ENCODE results near the gene TWSG1. TPM values are rescaled to one million over a fixed set of nuclear protein-coding genes. Genes with fewer than 3 reads are reported as not detected.
"Not testable (repeated sequence)": the region's sequence is repeated elsewhere in the genome, so short reads cannot be mapped to it uniquely, and the experiment has no call there.

The TWSG1 gene
- total RNA-seq, 6 experiments from 2014 or later = 3.7 to 11.3 (median 5.9) TPM

- 82% methylated on average over 5 of the region's 5 CpGs for WGBS (ENCODE audit: insufficient coverage, low coverage, low lambda C conversion rate, missing lambda C conversion rate)
- no peak for DNase-seq
- H3K4me3 ChIP-seq = no peak overlapping the region
- H3K4me1 ChIP-seq = no peaks in the 10 kb centered on the region
- intact Hi-C loops (cut with DNase I) = no loop called here
- no peak overlapping the region for H3K27ac ChIP-seq
- H3K27me3 ChIP-seq = no peaks in the 10 kb centered on the region
- TF ChIP-seq CTCF (IDR thresholded peaks at IDR 0.05) (no peak), POLR2A (IDR thresholded peaks at IDR 0.05) (no peak)
- H3K9me3 ChIP-seq = peaks cover 0 to 7% (median 0%) of the 10 kb centered on the region in 4 donors
- ATAC-seq = no peak
- H3K36me3 ChIP-seq = no peaks in the 10 kb centered on the region
Observed at GRCh38 chr18:9389706-9390105, 55.1 kb downstream of the TWSG1 start.

GRCh38 chr18:9392726-9393125 lies 58.2 kb downstream of the TWSG1 start:
- Histone ChIP-seq H3K27ac (no peak overlapping the region), H3K4me3 (no peak overlapping the region), H3K9me3 (peaks cover 0 to 7% (median 0%) of the 10 kb centered on the region in 4 donors), H3K4me1 (no peaks in the 10 kb centered on the region), H3K36me3 (no peaks in the 10 kb centered on the region), H3K27me3 (no peaks in the 10 kb centered on the region)
- intact Hi-C loops (cut with DNase I) = no loop called here
- DNase-seq (no peak), ATAC-seq (no peak)
- 84% methylated on average over 3 of the region's 3 CpGs for WGBS (ENCODE audit: insufficient coverage, low coverage, low lambda C conversion rate, missing lambda C conversion rate)
- no peak for TF ChIP-seq CTCF (IDR thresholded peaks at IDR 0.05)
- TF ChIP-seq POLR2A (IDR thresholded peaks at IDR 0.05) = no peak

GRCh38 chr18:9394046-9394445 lies 59.5 kb downstream of the TWSG1 start:
- intact Hi-C loops (cut with DNase I) = no loop called here
- H3K9me3 ChIP-seq = peaks cover 0 to 7% (median 0%) of the 10 kb centered on the region in 4 donors
- DNase-seq (no peak), ATAC-seq (no peak)
- WGBS (ENCODE audit: insufficient coverage, low coverage, low lambda C conversion rate, missing lambda C conversion rate) = 88% methylated on average over 3 of the region's 3 CpGs
- TF ChIP-seq POLR2A (IDR thresholded peaks at IDR 0.05) (no peak), CTCF (IDR thresholded peaks at IDR 0.05) (no peak)
- no peak overlapping the region for H3K27ac ChIP-seq
- no peaks in the 10 kb centered on the region for H3K36me3 ChIP-seq
- no peak overlapping the region for H3K4me3 ChIP-seq
- no peaks in the 10 kb centered on the region for H3K27me3 ChIP-seq
- H3K4me1 ChIP-seq = no peaks in the 10 kb centered on the region

- Histone ChIP-seq H3K27me3 (no peaks in the 10 kb centered on the region), H3K4me3 (no peak overlapping the region), H3K27ac (no peak overlapping the region), H3K9me3 (no peaks in the 10 kb centered on the region), H3K4me1 (no peaks in the 10 kb centered on the region), H3K36me3 (no peaks in the 10 kb centered on the region)
- 82% methylated on average over 5 of the region's 5 CpGs for WGBS (ENCODE audit: insufficient coverage, low coverage, low lambda C conversion rate, missing lambda C conversion rate)
- TF ChIP-seq CTCF (IDR thresholded peaks at IDR 0.05) (no peak), POLR2A (IDR thresholded peaks at IDR 0.05) (no peak)
- DNase-seq (no peak), ATAC-seq (no peak)
- intact Hi-C loops (cut with DNase I) = no loop called here
Observed at GRCh38 chr18:9400197-9400596, 65.6 kb downstream of the TWSG1 start.

GRCh38 chr18:9401176-9401575 lies 66.6 kb downstream of the TWSG1 start:
- no peaks in the 10 kb centered on the region for H3K27me3 ChIP-seq
- H3K9me3 ChIP-seq = no peaks in the 10 kb centered on the region
- H3K27ac ChIP-seq = no peak overlapping the region
- no peaks in the 10 kb centered on the region for H3K4me1 ChIP-seq
- TF ChIP-seq POLR2A (IDR thresholded peaks at IDR 0.05) = no peak
- DNase-seq (no peak), ATAC-seq (no peak)
- no peak overlapping the region for H3K4me3 ChIP-seq
- H3K36me3 ChIP-seq = no peaks in the 10 kb centered on the region
- intact Hi-C loops (cut with DNase I) = no loop called here

- H3K27me3 ChIP-seq; ATAC-seq; H3K27ac ChIP-seq; H3K9me3 ChIP-seq; H3K4me1 ChIP-seq; H3K36me3 ChIP-seq; H3K4me3 ChIP-seq; intact Hi-C loops (cut with DNase I); DNase-seq: not testable (repeated sequence)
- WGBS (ENCODE audit: insufficient coverage, low coverage, low lambda C conversion rate, missing lambda C conversion rate) = 93% methylated on average over 7 of the region's 10 CpGs
Observed at GRCh38 chr18:9402358-9403007, 67.9 kb downstream of the TWSG1 start.

Data from right lobe of liver (tissue), 6 donors.